T-helper 1 cell treated with Interleukin-12 subunit alpha and Interleukin-12 subunit beta and Interleukin-4 antibody, amounts not matched to agents 30 ng/mL and 1 ng/mL, for 36 hours (primary cell): ENCODE data around the gene JAG2. TPM values are rescaled to one million over a fixed set of nuclear protein-coding genes. Genes with fewer than 3 reads are reported as not detected.

ENCODE experiments used
- intact Hi-C: fragments of 100-400 bp; cut with micrococcal nuclease; formaldehyde crosslinking; loops from one replicate; pipeline ENCODE4 v1.15.1; 2024
- total RNA-seq: library from RNA; stranded (reverse); gene quantifications from 2 replicates; pipeline ENCODE4 v1.2.3, GENCODE V29; 2022

Gene JAG2
- total RNA-seq: 7.2 and 7.9 TPM in 2 replicates

- intact Hi-C loops: loop anchor here (1.0 to 2.0 kb wide), 3 partner anchors 12 to 78 kb away; no protein-coding TSS in a partner anchor
Measured at GRCh38 chr14:105168496-105168978, at the start of gene JAG2. JAG2 (minus strand) TSS chr14:105168776; CDS start chr14:105168420, 356 bp downstream.

DNA sequence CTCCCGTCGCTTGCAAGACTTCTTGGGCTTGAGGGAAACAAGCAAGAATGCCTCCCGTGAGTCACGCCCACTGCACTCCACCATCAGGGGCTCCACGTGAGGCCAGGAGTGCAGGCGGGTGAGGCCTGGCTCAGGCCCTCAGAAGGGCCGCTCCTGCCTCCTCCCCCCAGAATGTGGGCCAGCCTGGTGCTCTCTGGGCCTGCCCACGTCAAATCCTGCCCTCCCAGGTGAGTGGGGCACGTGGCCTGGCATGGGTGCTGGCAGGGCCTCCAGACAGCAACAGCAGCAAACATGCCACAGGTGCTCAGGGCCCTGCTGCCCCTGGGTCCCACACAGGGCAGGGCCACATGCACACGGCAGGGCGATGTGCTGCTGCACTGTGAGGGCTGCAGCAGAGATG, 49.2 kb upstream of the JAG2 start:
- intact Hi-C loops: no loop called here

DNA sequence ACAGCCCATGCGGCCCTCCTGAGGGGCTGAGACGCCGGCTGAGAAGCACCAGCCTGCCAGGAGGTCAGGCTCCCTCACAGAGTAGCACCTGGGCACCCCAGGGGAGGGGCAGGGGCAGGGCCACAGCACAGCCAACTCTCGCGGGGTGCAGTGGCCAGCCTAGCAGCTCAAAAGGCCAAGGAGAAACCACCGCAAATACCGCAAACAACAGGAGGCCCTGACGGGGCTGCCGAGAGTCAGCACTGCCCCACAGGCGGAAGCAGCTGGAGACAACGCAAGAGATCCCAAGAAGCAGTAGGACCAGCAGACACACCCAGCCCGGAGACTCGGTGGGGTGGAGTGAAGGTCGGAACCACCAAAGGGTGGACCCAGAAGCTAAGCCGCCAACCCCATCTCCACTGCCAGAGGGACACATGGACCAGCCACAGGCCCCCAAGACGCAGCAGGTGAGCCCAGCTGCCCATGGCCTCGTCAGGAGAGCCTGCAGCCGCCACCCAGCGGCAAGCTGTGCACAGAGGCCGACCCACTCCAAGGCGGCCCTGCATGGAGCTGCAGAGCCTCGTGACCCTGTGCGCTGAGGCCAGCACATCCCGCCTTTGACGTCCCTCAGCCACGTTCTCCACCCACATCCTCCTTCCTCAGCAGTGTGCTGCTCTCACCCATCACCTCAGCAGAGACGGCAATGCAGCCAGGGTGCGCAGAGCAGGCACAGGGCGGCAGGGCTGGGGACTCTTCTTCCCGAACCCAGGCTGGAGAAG, 48.1 kb upstream of the JAG2 start:
- intact Hi-C loops: no loop called here

GRCh38 chr14:105215602-105216001, 47.0 kb upstream of the JAG2 start:
- intact Hi-C loops: no loop called here

- intact Hi-C loops: no loop called here
Measured at GRCh38 chr14:105214324-105214915, 45.8 kb upstream of the JAG2 start.

- intact Hi-C loops: no loop called here
Measured at GRCh38 chr14:105213361-105213760, 44.8 kb upstream of the JAG2 start.

DNA sequence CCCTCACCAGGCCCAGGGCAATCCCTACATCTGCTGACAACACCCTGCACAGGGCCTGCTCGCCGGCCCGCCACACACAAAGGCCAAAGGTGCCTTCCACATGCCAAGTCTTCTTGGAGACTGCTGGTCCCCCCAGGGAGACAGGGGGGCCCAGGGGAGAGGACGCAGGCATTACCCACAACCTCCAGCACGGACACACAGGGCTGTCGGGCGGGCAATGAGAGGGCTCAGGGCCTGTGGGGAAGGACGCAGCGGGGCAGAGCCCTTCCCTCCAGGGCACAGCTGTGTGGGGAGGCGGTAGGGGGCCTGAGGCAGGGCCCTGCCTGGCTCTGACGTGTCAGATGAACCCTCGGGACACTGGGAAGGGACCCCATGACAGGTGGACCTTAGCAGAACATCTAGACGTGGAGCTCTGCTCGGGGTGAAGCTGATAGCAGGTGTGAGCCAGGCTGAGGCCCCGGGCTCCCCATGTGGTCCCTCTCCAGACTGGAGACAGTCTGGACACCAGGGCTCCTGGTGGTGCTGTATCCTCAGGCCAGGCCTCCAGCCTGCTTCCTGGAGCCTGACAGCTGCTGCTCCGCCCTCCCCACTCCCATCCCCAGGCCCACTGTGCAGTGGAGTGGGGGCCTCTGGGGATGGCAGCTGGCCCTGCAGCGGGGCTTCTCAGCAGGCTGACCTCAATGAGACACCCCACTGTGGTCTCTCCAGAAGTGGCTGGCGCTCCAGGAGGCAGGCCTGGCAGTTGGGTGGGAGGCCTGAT, 44.1 kb upstream of the JAG2 start:
- intact Hi-C loops: no loop called here

DNA sequence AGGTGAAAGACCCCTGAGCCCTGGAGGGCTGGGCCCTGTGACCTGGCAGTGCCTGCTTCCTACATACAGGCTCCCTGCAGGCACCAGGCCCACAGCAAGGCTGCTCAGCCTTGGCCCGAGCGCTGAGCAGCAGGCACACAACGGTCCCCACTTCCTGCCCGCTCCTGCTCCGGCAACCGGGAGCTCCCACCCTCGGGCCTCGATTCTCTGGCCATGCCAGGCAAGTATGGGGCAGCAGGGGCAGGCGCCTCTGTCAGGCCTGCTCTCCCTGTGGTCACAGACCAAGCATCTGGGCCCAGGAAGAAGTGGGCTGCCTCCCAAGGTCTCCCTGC, 43.1 kb upstream of the JAG2 start:
- intact Hi-C loops: no loop called here

DNA sequence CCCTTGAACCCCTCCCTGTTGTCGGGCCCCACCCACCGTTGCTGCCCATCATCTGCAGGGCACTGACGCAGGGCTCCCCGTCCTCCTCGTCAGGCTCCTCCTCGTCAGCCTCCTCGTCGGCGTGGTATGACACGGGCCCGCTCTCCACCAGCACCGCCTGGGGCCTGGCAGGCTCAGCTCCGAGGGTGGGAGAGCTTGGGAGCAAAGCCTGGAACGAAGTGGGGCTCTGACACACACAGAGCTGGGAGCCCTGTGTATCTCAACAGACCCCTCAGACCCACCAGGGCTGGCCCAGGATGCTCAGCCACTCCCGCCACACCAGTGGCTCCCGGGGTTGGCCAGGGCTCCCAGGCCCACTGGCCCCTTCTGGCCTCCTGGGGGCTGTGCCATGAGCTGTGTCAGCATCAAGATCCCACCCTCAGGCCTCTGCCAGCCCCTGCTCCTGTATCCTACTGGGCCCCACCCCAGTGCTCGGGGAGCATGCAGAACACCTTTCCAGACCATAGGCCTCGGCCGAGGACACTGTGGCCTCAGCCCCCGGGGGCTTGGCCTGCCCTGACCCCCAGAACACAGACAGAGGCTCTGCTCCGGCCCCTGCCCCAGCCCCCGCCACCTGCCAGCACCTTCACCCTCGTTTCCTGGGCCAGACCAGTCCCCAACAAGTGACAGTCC, 42.6 kb upstream of the JAG2 start:
- intact Hi-C loops: no loop called here

- intact Hi-C loops: no loop called here
Measured at GRCh38 chr14:105210266-105211025, 41.9 kb upstream of the JAG2 start.

GRCh38 chr14:105209646-105210045, 41.1 kb upstream of the JAG2 start:
- intact Hi-C loops: no loop called here

GRCh38 chr14:105209091-105209490, 40.5 kb upstream of the JAG2 start:
- intact Hi-C loops: no loop called here

- intact Hi-C loops: no loop called here
Measured at GRCh38 chr14:105208738-105209075, 40.1 kb upstream of the JAG2 start.

- intact Hi-C loops: no loop called here
Measured at GRCh38 chr14:105207996-105208737, 39.6 kb upstream of the JAG2 start.

GRCh38 chr14:105207460-105207901, 38.9 kb upstream of the JAG2 start:
- intact Hi-C loops: no loop called here

GRCh38 chr14:105206873-105207272, 38.3 kb upstream of the JAG2 start:
- intact Hi-C loops: no loop called here

- intact Hi-C loops: no loop called here
Measured at GRCh38 chr14:105205673-105206208, 37.2 kb upstream of the JAG2 start.

GRCh38 chr14:105204931-105205672, 36.5 kb upstream of the JAG2 start:
- intact Hi-C loops: loop anchor here (5.0 kb wide), 1 partner anchor 62 kb away; no protein-coding TSS in a partner anchor
